Measurements from ENCODE around the gene LSM6. TPM values are rescaled to one million over a fixed set of nuclear protein-coding genes. Genes with fewer than 3 reads are reported as not detected.

The LSM6 gene
- total RNA-seq, 1 experiment from 2014 or later: 26.3 TPM

- no peak for DNase-seq (ENCODE audit: low read depth)
Observed at GRCh38 chr4:146186041-146186440, 10.5 kb downstream of the LSM6 start.

DNA sequence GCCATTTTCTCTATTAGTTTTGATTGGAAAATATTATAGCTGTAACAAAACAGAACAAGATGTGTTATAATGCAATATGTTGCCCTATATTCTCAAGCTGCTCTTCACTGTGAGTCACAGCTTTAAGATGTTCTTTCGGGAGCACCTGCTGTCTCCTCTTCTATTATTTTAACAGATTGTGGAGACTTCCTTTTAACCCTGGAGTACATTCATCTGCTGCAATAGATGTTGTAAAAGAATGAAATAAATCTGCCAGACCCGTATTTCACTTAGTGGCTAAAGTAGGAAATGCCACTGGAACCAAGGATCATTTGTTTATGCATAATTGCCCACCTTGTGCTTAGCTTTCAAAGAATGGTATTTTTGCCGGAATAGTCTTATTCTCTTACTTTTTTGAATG is 11.1 kb downstream of the LSM6 start:
- DNase-seq (ENCODE audit: low read depth): peak; percentile 72

- no peak for DNase-seq (ENCODE audit: low read depth)
Observed at GRCh38 chr4:146190456-146190855, 14.9 kb downstream of the LSM6 start.

DNA sequence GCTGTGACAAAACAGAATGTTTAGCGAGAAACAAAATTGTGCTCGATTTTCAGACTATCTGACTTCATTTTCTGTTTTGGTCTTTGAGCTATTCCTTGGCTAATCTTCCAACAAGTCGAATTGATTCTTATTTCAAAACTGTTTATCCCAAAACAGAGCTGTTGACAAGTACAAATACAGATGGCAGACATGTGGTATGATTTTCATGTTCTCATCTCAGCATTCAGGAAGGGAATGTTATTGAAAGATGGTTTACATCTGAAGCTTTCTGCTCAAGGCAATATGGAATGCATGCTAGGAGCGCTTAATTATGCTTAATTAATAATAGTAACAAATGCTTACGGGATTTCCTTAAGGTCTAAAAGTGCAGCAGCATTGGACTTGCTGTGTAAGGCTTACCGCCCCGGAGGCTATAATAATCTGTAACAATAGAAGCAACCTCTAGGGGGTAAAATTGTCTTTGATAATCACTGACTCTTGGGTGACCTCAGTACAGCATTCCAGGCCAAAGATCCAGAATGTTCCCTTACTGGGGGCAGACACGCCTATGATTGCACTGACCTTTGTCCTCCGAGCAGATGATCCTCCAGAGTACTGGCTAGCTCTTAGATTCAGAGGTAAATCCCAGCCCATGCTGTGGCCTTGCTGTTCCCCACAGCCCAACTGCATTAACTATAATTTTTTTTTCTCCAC is 16.4 kb downstream of the LSM6 start:
- DNase-seq (ENCODE audit: low read depth): peak; percentile 21

- DNase-seq (ENCODE audit: low read depth): no peak
Observed at GRCh38 chr4:146193628-146194027, 18.1 kb downstream of the LSM6 start.

- no peak for DNase-seq (ENCODE audit: low read depth)
Observed at GRCh38 chr4:146194212-146194611, 18.7 kb downstream of the LSM6 start.

DNA sequence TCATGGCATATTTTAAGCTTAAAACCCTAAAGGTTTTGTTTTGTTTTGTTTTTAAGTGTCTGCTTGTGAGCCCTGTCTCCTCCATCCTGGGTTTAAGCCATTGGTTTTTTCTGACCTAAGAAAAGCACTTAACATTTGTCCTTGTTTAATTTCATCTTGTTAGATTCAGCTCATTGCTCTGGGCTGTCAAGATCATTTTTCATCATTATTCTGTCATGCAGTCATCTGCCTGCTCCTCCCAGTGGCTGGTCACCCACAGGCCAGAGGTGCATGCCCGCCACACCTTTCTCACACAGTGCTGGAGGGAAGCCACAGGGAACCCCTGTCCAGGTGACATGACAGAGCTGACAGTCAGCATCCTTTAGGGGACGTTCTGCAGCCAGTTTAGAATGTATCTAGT is 27.1 kb downstream of the LSM6 start:
- DNase-seq (ENCODE audit: low read depth): no peak

GRCh38 chr4:146207410-146207809 is 31.9 kb downstream of the LSM6 start:
- DNase-seq (ENCODE audit: low read depth): no peak

DNA sequence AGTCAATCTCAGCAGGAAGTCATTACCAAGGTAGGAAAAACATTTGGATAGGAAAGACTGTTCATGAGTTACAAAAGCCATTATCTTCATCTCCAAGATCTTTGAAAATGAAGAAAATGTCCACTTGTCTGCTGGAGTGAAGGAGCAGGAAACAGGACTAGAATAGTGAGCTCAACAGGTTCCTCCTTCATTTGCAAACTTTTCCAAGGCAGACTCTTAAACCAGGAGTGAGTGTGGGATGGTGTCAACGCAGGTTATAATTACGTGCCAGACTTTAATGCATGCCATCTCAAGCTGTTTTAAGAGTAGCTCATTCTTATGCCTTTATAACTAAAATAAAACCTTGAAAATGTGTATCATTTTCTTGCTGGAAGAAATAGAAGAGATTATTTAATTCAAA is 35.4 kb downstream of the LSM6 start:
- DNase-seq (ENCODE audit: low read depth): no peak

- no peak for DNase-seq (ENCODE audit: low read depth)
Observed at GRCh38 chr4:146211440-146211839, 35.9 kb downstream of the LSM6 start.

GRCh38 chr4:146212781-146213180 is 37.3 kb downstream of the LSM6 start:
- no peak for DNase-seq (ENCODE audit: low read depth)

- peak; percentile 15 for DNase-seq (ENCODE audit: low read depth)
Observed at GRCh38 chr4:146214238-146214637, 38.7 kb downstream of the LSM6 start, which contains the start of gene REELD1. REELD1 (plus strand) TSS chr4:146214538; CDS start chr4:146216953, 2,415 bp downstream.

GRCh38 chr4:146222313-146222712 is 46.8 kb downstream of the LSM6 start:
- DNase-seq (ENCODE audit: low read depth): peak; percentile 68

DNA sequence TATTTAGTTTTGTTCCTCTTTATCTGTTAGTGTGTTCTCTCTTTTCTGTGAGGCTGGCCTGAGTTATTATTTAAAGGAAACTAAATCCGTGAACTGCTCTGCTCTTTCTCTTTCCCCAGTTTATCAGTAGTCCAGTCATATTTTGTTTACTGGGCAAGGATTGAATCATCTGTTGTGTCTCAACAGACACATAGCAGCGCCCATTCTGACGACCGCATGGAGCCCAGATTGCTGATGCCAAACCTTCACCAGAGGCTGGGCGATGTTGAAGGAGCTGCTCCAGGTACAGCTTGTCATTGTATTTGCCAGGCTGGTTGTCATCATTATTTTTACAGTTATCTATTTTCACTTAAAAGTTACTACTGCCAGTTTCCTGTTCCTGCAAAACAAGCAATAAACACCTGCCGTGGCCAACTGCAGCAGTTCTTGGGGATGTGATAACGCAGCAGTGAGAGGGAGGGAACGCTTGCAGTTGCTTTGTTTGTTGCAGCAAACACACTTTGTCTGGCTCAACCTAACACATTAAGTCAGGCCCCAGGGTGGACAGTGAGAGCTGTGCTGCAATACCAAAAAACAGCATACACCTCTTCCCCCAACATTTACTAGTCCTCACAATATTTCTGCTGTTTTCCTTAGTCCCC is 48.9 kb downstream of the LSM6 start:
- peak; percentile 20 for DNase-seq (ENCODE audit: low read depth)

GRCh38 chr4:146229406-146229805 is 53.9 kb downstream of the LSM6 start:
- DNase-seq (ENCODE audit: low read depth): no peak

GRCh38 chr4:146232131-146232722 is 56.7 kb downstream of the LSM6 start:
- no peak for DNase-seq (ENCODE audit: low read depth)

GRCh38 chr4:146235654-146236177 is 60.2 kb downstream of the LSM6 start:
- DNase-seq (ENCODE audit: low read depth): no peak

GRCh38 chr4:146236216-146236615 is 60.7 kb downstream of the LSM6 start:
- DNase-seq (ENCODE audit: low read depth): no peak

GRCh38 chr4:146237092-146237491 is 61.6 kb downstream of the LSM6 start:
- no peak for DNase-seq (ENCODE audit: low read depth)

DNA sequence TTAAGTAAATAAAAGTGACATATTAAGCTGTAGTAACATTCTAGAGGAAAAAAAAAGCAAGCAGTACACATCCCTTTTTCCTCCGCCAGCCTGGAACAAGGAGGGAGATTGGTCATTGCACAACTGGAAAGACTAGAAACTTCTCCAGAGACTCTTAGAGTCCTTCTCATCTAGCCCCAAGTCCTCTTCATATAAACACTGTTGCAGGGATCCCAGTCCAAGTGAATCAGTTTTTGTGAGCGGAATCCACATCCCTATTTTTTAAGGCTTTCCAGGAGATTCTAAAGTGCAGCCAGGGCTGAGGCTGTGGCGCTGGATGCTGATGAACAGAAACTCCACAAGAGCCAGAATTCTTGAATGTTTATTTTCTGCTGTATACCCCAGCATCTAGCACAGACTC is 62.6 kb downstream of the LSM6 start:
- DNase-seq (ENCODE audit: low read depth): no peak

Measured in LHCN-M2 (cell line).